Retinal pigment epithelial cell (primary cell): ENCODE measurements around the gene REV1.
A peak's percentile ranks its signal among the peaks of the same experiment; 100 is the strongest.

Source experiments
- DNase-seq: peaks from one replicate; pipeline ENCODE4 v3.0.0-alpha.2; 2010; ENCODE audit warnings: low read depth
- H3K4me3 ChIP-seq: 2 replicates; pipeline ENCODE4 v1.5.1; 2011; ENCODE audit warnings: mild to moderate bottlenecking, low read length, control low read depth, moderate library complexity
- CTCF ChIP-seq: conservative IDR thresholded peaks from 2 replicates; pipeline ENCODE4 v1.5.1; 2011; ENCODE audit warnings: low read depth, low read length, control low read depth, inconsistent platforms

The REV1 gene

DNA sequence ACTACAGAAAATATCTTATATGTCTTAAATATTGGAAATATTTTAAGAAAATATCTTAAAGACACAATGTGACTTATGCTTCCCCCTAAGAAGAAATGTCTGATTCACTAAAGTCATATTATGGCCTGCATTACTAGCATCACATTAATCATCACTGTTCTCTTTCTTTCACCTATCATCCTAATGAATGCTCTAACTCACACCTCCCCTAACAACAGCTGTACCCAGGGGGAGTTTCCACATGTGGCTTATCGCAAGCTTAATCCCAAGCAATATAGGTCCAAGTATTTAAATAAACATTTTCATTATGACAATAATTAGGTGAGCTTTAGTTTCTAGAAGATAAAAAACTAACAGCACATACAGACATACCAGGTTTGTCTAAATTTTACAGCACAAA, 39.6 kb downstream of the REV1 start:
- no peak for DNase-seq
- no peak overlapping the region for H3K4me3 ChIP-seq
- no peak for TF ChIP-seq CTCF

GRCh38 chr2:99448556-99448955, 41.3 kb downstream of the REV1 start:
- peak; percentile 28 for DNase-seq
- TF ChIP-seq CTCF = no peak
- no peak overlapping the region for H3K4me3 ChIP-seq

DNA sequence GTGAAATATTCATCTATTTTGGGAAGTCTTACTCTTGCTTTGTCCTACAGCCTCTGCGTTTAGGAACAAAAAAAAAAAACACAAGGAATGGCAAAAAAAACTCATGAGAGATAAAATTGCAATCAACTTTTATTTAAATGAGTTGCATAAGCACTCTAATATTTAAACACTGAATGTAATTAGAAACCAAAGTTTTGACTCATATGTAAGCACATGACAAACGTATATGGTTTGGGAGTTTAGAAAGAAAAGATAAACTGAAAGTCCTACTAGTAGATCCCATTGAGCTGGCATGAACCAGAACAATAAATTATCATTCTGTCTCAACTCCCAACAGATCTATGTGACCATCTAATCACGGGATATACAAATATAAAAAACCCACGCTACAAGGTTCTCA, 44.8 kb downstream of the REV1 start:
- no peak for DNase-seq
- H3K4me3 ChIP-seq = no peak overlapping the region
- no peak for TF ChIP-seq CTCF

DNA sequence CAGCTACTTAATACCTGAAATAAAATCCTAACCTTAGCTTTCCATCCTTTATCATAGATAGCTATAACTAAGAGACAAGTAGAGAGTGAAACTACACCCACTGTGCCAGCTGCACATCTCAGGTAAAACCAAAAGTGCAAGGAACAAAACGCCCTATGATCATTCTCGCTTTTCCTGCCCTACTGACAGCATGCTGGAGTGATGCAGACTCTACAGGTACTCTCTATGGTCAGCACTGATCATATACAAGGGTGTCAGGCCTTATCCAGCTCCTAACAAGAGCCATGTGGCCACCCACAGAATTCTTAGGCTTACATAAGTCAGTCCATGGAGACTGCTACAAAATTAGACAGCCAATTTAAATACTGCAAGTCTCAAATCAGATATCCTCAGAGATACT, 45.6 kb downstream of the REV1 start:
- DNase-seq = no peak
- no peak for TF ChIP-seq CTCF
- H3K4me3 ChIP-seq = no peak overlapping the region

DNA sequence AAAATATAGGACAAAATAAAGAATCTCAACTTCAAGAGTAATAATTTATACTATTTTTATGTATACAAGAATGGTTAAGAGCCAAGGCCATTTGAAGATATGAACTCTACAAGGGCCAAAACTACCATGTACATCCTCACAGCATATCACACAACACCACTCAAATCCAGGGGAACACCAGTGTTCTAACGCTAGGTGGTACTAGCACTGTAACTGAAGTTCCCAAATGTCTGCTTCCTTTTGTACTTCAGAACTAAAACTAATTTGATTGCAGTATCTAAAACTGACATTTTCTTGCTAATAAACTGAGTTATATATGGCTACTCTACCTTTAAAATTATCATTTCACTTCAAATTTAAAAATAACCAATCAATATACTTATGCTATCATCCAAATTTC, 47.0 kb downstream of the REV1 start:
- peak; percentile 12 for TF ChIP-seq CTCF
- DNase-seq = no peak
- H3K4me3 ChIP-seq = no peak overlapping the region

DNA sequence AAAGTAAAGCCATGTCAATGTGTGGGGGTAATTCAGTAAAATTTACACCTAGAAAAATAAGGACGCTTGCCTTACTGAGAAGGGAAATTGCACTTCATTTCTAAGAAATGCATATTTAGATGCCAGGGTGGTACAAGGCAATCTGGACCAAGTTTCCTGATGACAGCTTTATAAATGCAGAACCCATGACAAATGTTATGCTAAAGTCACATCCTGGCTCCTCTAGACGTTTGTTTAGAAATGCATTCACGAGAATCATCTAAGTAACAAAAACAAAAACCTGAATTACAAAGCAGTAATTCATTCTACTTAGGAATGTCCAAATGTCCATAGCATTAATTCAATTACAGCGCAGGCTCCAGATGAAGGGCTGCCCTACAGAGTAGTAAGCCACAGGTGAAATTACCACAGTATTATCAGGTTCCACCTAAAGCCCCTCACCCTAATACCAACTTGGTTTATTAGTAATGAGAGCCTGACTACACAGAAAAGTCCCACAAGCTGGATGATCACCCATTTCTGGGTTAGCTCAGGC, 49.8 kb downstream of the REV1 start:
- no peak overlapping the region for H3K4me3 ChIP-seq
- TF ChIP-seq CTCF = no peak
- DNase-seq = no peak

- TF ChIP-seq CTCF = no peak
- DNase-seq = no peak
- H3K4me3 ChIP-seq = no peak overlapping the region
These were observed 52.9 kb downstream of the REV1 start for GRCh38 chr2:99436874-99437273.
